GM06990 (cell line): ENCODE results near the gene ACVR1C.

ENCODE experiments used
- DNase-seq: peaks from one replicate; pipeline ENCODE4 v3.0.0-alpha.2; 2011; ENCODE audit not compliant: insufficient read length; ENCODE audit errors: extremely low read depth
- H3K27me3 ChIP-seq: replicated peaks from 2 replicates; pipeline ENCODE4 v1.6.0; 2011; ENCODE audit warnings: low read length; ENCODE audit not compliant: control insufficient read depth, insufficient read depth
- H3K36me3 ChIP-seq: 2 replicates; pipeline ENCODE4 v1.5.1; 2011; ENCODE audit warnings: low read length; ENCODE audit not compliant: control insufficient read depth, insufficient read depth
- H3K4me3 ChIP-seq: replicated peaks from 2 replicates; pipeline ENCODE4 v1.5.1; 2011; ENCODE audit warnings: low read depth, mild to moderate bottlenecking, control low read depth, low read length
- CTCF ChIP-seq: IDR thresholded peaks from 2 replicates; pipeline ENCODE4 v1.5.1; 2011; ENCODE audit warnings: low read length, control low read depth, mild to moderate bottlenecking, inconsistent platforms; ENCODE audit not compliant: insufficient read depth, poor library complexity, severe bottlenecking

Gene ACVR1C

GRCh38 chr2:157625296-157625695, 3.4 kb downstream of the ACVR1C start:
- no peak for TF ChIP-seq CTCF
- no peak for DNase-seq
- H3K36me3 ChIP-seq = no peaks in the 10 kb centered on the region
- no peak overlapping the region for H3K4me3 ChIP-seq
- no peaks in the 10 kb centered on the region; the same call in 1 of the 2 replicates for H3K27me3 ChIP-seq

- no peak for DNase-seq
- no peak for TF ChIP-seq CTCF
- H3K27me3 ChIP-seq = no peaks in the 10 kb centered on the region
- no peaks in the 10 kb centered on the region for H3K36me3 ChIP-seq
- H3K4me3 ChIP-seq = no peak overlapping the region
Measured at GRCh38 chr2:157620956-157621355, 7.7 kb downstream of the ACVR1C start.

- Histone ChIP-seq H3K27me3 (no peaks in the 10 kb centered on the region), H3K4me3 (no peak overlapping the region), H3K36me3 (no peaks in the 10 kb centered on the region)
- no peak for DNase-seq
- no peak for TF ChIP-seq CTCF
Measured at GRCh38 chr2:157611726-157612125, 16.9 kb downstream of the ACVR1C start.

GRCh38 chr2:157611110-157611509, 17.6 kb downstream of the ACVR1C start:
- DNase-seq = no peak
- TF ChIP-seq CTCF = no peak
- no peak overlapping the region for H3K4me3 ChIP-seq
- H3K27me3 ChIP-seq = no peaks in the 10 kb centered on the region
- H3K36me3 ChIP-seq = no peaks in the 10 kb centered on the region

- Histone ChIP-seq H3K27me3 (no peaks in the 10 kb centered on the region), H3K36me3 (no peaks in the 10 kb centered on the region), H3K4me3 (no peak overlapping the region)
- DNase-seq = no peak
- TF ChIP-seq CTCF = no peak
Measured at GRCh38 chr2:157606534-157606933, 22.1 kb downstream of the ACVR1C start.

GRCh38 chr2:157603198-157603597, 25.5 kb downstream of the ACVR1C start:
- Histone ChIP-seq H3K36me3 (no peaks in the 10 kb centered on the region), H3K4me3 (no peak overlapping the region), H3K27me3 (no peaks in the 10 kb centered on the region)
- no peak for TF ChIP-seq CTCF
- DNase-seq = no peak
